Activated CD8-positive, alpha-beta T cell treated with anti-CD3 and anti-CD28 coated beads, Interleukin-2, amount 10 ng/mL, durations not matched to agents 7 days and 5 days (primary cell): ENCODE measurements around the gene REEP2. TPM values are rescaled to one million over a fixed set of nuclear protein-coding genes. Genes with fewer than 3 reads are reported as not detected.

Source experiments
- ATAC-seq: fragments of 150-1000 bp; cut with Tn5 transposase; one replicate; pipeline ENCODE4 v1.10.0; 2021; ENCODE audit warnings: moderate library complexity
- CTCF ChIA-PET: fragments of 350-600 bp; sonication (Branson Sonifier 250); formaldehyde crosslinking; loops from one replicate; lab custom pipeline; 2021; ENCODE audit warnings: antibody characterized with exemption; lab: Charles Lee
- POLR2A ChIA-PET: fragments of 350-600 bp; sonication (Branson Sonifier 250); formaldehyde crosslinking; loops from one replicate; lab custom pipeline; 2021; ENCODE audit warnings: antibody characterized with exemption; lab: Charles Lee
- DNase-seq: peaks from one replicate; pipeline ENCODE4 v3.0.0-alpha.2; 2020
- H3K27ac Mint-ChIP-seq: one replicate; pipeline ENCODE4 v1.8.0; 2021; ENCODE audit warnings: mild to moderate bottlenecking, mixed read lengths
- H3K27me3 Mint-ChIP-seq: one replicate; pipeline ENCODE4 v1.8.0; 2021; ENCODE audit warnings: low read depth, mixed read lengths
- H3K36me3 Mint-ChIP-seq: one replicate; pipeline ENCODE4 v1.8.0; 2021; ENCODE audit warnings: low read depth, mixed read lengths
- H3K4me1 Mint-ChIP-seq: one replicate; pipeline ENCODE4 v1.8.0; 2021; ENCODE audit warnings: low read depth, mixed read lengths
- H3K4me3 Mint-ChIP-seq: one replicate; pipeline ENCODE4 v1.8.0; 2021; ENCODE audit warnings: mild to moderate bottlenecking, mixed read lengths
- H3K9me3 Mint-ChIP-seq: one replicate; pipeline ENCODE4 v1.8.0; 2022; ENCODE audit warnings: mixed read lengths; ENCODE audit not compliant: insufficient read depth
- total RNA-seq, 2 experiments: library from RNA; stranded (reverse); gene quantifications; one replicate each; pipeline ENCODE4 v1.2.3, GENCODE V29; 2021

Gene REEP2
- total RNA-seq, 2 experiments from 2014 or later = 0.68 to 1.1 TPM

- H3K4me3 Mint-ChIP-seq = no peak overlapping the region
- H3K27ac Mint-ChIP-seq = no peak overlapping the region
- ChIA-PET POLR2A (interaction anchor here (1.0 to 1.3 kb wide), 2 partner anchors 25 to 86 kb away, joined by 4 to 8 read pairs; partner anchors contain the start of gene EGR1), CTCF (interaction anchor here (2.0 kb wide), 1 partner anchor 25 kb away, joined by 4 read pairs; the partner anchor contains the start of gene EGR1)
- no peaks in the 10 kb centered on the region for H3K9me3 Mint-ChIP-seq
- peaks cover 29% of the 10 kb centered on the region for H3K27me3 Mint-ChIP-seq
- DNase-seq = no peak
- no peak for ATAC-seq
- no peaks in the 10 kb centered on the region for H3K36me3 Mint-ChIP-seq
- peaks cover 11% of the 10 kb centered on the region for H3K4me1 Mint-ChIP-seq
Measured at GRCh38 chr5:138489683-138490061, 50.8 kb downstream of the REEP2 start.

DNA sequence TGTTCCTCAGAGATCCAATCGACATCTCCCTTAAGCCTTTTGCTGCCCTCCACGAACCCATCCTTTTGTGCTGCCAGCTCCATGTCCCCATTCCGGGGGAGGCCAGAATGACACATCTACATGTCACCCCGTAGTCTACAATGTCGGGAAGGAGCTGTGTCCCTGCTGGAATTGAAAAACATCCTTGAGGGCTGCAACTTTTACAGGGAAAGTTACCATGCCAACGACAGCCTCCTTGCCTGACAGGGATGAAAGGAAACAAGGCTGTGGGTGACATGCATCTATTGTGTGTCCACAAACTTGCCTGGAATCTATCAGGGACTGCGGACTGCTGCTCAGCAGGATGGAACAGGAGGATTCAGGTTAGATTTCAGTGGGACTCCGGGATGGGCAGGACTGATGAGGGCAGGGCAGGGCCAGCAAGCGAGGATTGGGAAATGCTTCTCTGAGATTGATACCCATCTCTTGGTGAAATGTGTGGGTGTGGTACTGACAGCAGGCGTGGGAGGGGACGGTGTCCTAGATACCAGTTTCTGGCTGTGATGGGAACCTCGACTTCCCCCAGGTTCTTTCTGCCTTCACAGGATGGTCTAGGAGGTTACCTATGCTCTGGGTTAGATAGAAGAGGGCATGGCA lies 51.9 kb downstream of the REEP2 start:
- no peaks in the 10 kb centered on the region for H3K36me3 Mint-ChIP-seq
- ATAC-seq (no peak), DNase-seq (no peak)
- H3K4me3 Mint-ChIP-seq = no peak overlapping the region
- H3K27ac Mint-ChIP-seq = no peak overlapping the region
- no peaks in the 10 kb centered on the region for H3K9me3 Mint-ChIP-seq
- ChIA-PET POLR2A (interaction anchor here (1.0 to 1.3 kb wide), 2 partner anchors 26 to 85 kb away, joined by 4 to 8 read pairs; partner anchors contain the start of gene EGR1), CTCF (interaction anchor here (2.0 kb wide), 1 partner anchor 26 kb away, joined by 4 read pairs; the partner anchor contains the start of gene EGR1)
- H3K4me1 Mint-ChIP-seq = peaks cover 11% of the 10 kb centered on the region
- H3K27me3 Mint-ChIP-seq = peaks cover 31% of the 10 kb centered on the region

GRCh38 chr5:138491284-138491648 lies 52.4 kb downstream of the REEP2 start:
- ChIA-PET POLR2A (no interaction called here), CTCF (no interaction called here)
- peaks cover 11% of the 10 kb centered on the region for H3K4me1 Mint-ChIP-seq
- no peak overlapping the region for H3K4me3 Mint-ChIP-seq
- no peak for ATAC-seq
- no peaks in the 10 kb centered on the region for H3K9me3 Mint-ChIP-seq
- H3K36me3 Mint-ChIP-seq = no peaks in the 10 kb centered on the region
- H3K27ac Mint-ChIP-seq = no peak overlapping the region
- H3K27me3 Mint-ChIP-seq = peaks cover 31% of the 10 kb centered on the region
- no peak for DNase-seq

- CTCF ChIA-PET = interaction anchor here (1.2 to 3.1 kb wide), 3 partner anchors 12 to 42 kb away, joined by 7 to 18 read pairs (median 7); partner anchors contain the start of gene EGR1
- no peaks in the 10 kb centered on the region for H3K36me3 Mint-ChIP-seq
- peak overlapping the region; percentile 70 for H3K27ac Mint-ChIP-seq
- peaks cover 11% of the 10 kb centered on the region for H3K4me1 Mint-ChIP-seq
- DNase-seq (peak; percentile 89), ATAC-seq (peak; percentile 100)
- POLR2A ChIA-PET = interaction anchor here (2.0 kb wide), 1 partner anchor 27 kb away, joined by 12 read pairs; the partner anchor contains the start of gene EGR1
- H3K27me3 Mint-ChIP-seq = peaks cover 27% of the 10 kb centered on the region
- no peaks in the 10 kb centered on the region for H3K9me3 Mint-ChIP-seq
- peak overlapping the region; percentile 80 for H3K4me3 Mint-ChIP-seq
Measured at GRCh38 chr5:138491669-138492559, 53.1 kb downstream of the REEP2 start.

DNA sequence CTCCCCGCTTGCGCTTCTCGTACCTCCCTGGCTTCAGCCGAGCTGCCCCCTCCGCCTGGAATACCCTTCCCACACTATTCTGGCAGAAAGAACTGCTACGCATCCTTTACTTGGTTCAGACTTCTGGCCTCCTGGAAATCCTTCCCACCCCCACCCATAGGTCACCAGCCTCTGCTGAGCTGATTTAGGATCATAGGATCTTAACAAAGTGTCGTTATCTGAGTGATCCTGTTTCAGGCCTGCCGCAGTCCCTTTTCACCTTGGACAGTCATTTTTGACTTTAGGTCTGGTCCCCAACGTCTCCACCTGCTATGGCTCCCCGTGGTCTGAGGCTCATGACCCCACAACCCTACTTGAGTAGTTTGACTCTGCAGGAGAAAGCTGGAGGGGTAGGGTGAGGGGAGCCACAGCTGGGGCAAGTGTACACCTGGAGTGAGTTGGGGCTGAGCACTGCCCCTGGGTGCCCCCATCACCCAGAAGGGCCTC lies 53.7 kb downstream of the REEP2 start:
- ChIA-PET CTCF (interaction anchor here (1.2 to 3.1 kb wide), 4 partner anchors 11 to 50 kb away, joined by 5 to 18 read pairs (median 7); partner anchors contain the start of genes EGR1 and ETF1), POLR2A (interaction anchor here (0.9 to 2.0 kb wide), 3 partner anchors 28 to 51 kb away, joined by 3 to 12 read pairs (median 7); partner anchors contain the start of genes EGR1 and ETF1)
- no peaks in the 10 kb centered on the region for H3K9me3 Mint-ChIP-seq
- DNase-seq (no peak), ATAC-seq (no peak)
- peaks cover 11% of the 10 kb centered on the region for H3K4me1 Mint-ChIP-seq
- H3K36me3 Mint-ChIP-seq = no peaks in the 10 kb centered on the region
- peak overlapping the region; percentile 70 for H3K27ac Mint-ChIP-seq
- peak overlapping the region; percentile 80 for H3K4me3 Mint-ChIP-seq
- H3K27me3 Mint-ChIP-seq = peaks cover 27% of the 10 kb centered on the region

DNA sequence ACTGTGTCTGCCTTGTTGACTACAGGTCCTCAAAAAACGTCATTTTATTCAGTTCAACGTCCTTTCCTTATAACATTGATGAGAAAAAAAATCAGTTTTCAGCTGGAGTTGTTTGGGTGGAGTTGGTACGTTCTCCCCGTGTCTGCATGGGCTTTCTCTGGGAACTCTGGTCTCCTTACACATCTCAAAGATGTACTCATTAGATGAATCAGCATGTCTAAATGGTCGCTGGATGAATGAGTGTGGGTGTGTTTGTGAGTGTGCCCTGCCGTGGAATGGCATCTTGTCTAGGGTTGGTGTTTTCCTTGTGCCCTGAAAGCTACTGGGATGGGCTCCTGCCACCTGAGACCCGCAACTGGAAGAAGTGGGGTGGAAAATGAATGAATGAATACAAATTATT lies 56.5 kb downstream of the REEP2 start:
- CTCF ChIA-PET = no interaction called here
- no peaks in the 10 kb centered on the region for H3K9me3 Mint-ChIP-seq
- H3K27ac Mint-ChIP-seq = no peak overlapping the region
- no peak for DNase-seq
- H3K36me3 Mint-ChIP-seq = no peaks in the 10 kb centered on the region
- H3K4me1 Mint-ChIP-seq = peaks cover 11% of the 10 kb centered on the region
- no peak for ATAC-seq
- POLR2A ChIA-PET = interaction anchor here (1.7 kb wide), 1 partner anchor 31 kb away, joined by 5 read pairs; no protein-coding TSS in a partner anchor
- H3K4me3 Mint-ChIP-seq = no peak overlapping the region
- H3K27me3 Mint-ChIP-seq = peaks cover 20% of the 10 kb centered on the region

Other genes with a start within 250 kb of the REEP2 start
- 10 to 100 TPM; 34.1 to 36.6 TPM for gene CDC23, start 225.7 kb upstream of the REEP2 start, total RNA-seq
- gene GFRA3, start 164.4 kb upstream of the REEP2 start, total RNA-seq = under 1 TPM; 0.16 to 0.18 TPM
- 10 to 100 TPM; 15.0 to 18.3 TPM for gene CDC25C, start 107.3 kb upstream of the REEP2 start, total RNA-seq
- gene FAM53C, start 100.8 kb upstream of the REEP2 start, total RNA-seq = 10 to 100 TPM; 26.9 to 29.9 TPM
- gene KDM3B, start 86.4 kb upstream of the REEP2 start, total RNA-seq = 10 to 100 TPM; 53.1 to 55.0 TPM
- 10 to 100 TPM in 1 of 2 experiments, 1 to 10 TPM in 1; 8.9 to 10.1 TPM for gene EGR1, start 26.4 kb downstream of the REEP2 start, total RNA-seq
- gene ETF1, start 104.2 kb downstream of the REEP2 start, total RNA-seq = 10 to 100 TPM; 92.7 to 93.3 TPM
- 100 to 1,000 TPM; 214 to 216 TPM for gene HSPA9, start 136.3 kb downstream of the REEP2 start, total RNA-seq